NCI-H2227 (cell line): ENCODE data around the gene NTPCR.

Experiments
- DNase-seq: peaks from one replicate; lab custom pipeline; 2025; ENCODE audit not compliant: unreplicated experiment; lab: John Stamatoyannopoulos, UW

NTPCR gene

GRCh38 chr1:232958067-232958466, 7.7 kb downstream of the NTPCR start:
- DNase-seq, result no peak

GRCh38 chr1:232962761-232963745, 12.6 kb downstream of the NTPCR start:
- no peak for DNase-seq

GRCh38 chr1:232964601-232965000, 14.2 kb downstream of the NTPCR start:
- DNase-seq, result no peak

GRCh38 chr1:232965124-232965911, 14.9 kb downstream of the NTPCR start:
- no peak for DNase-seq

- no peak for DNase-seq
These were observed 15.5 kb downstream of the NTPCR start for GRCh38 chr1:232965912-232966217.

GRCh38 chr1:232966663-232967062, 16.3 kb downstream of the NTPCR start:
- DNase-seq, result no peak

GRCh38 chr1:232968391-232968790, 18.0 kb downstream of the NTPCR start:
- no peak for DNase-seq

GRCh38 chr1:232968965-232969364, 18.6 kb downstream of the NTPCR start:
- no peak for DNase-seq

- no peak for DNase-seq
These were observed 19.4 kb downstream of the NTPCR start for GRCh38 chr1:232969799-232970198.

- no peak for DNase-seq
These were observed 20.1 kb downstream of the NTPCR start for GRCh38 chr1:232970508-232970907.

GRCh38 chr1:232973652-232974611, 23.5 kb downstream of the NTPCR start:
- no peak for DNase-seq

GRCh38 chr1:232974971-232975370, 24.6 kb downstream of the NTPCR start:
- no peak for DNase-seq

GRCh38 chr1:232978091-232978634, 27.8 kb downstream of the NTPCR start:
- DNase-seq, result no peak

- no peak for DNase-seq
These were observed 28.4 kb downstream of the NTPCR start for GRCh38 chr1:232978815-232979214.

GRCh38 chr1:232979558-232979957, 29.1 kb downstream of the NTPCR start:
- DNase-seq, result no peak

GRCh38 chr1:232980355-232980978, 30.1 kb downstream of the NTPCR start:
- DNase-seq, result peak; percentile 27

GRCh38 chr1:232980986-232981560, 30.7 kb downstream of the NTPCR start:
- peak; percentile 18 for DNase-seq

- DNase-seq, result no peak
These were observed 32.0 kb downstream of the NTPCR start for GRCh38 chr1:232982238-232982944.

GRCh38 chr1:232983375-232983774, 33.0 kb downstream of the NTPCR start:
- DNase-seq, result no peak
